Suprapubic skin (tissue), 4 donors: ENCODE measurements around the gene EHF. TPM values are rescaled to one million over a fixed set of nuclear protein-coding genes. Genes with fewer than 3 reads are reported as not detected.

ENCODE experiments used
- DNase-seq, 2 donors: peaks; one replicate each; pipeline ENCODE4 v3.0.0-alpha.2; 2019; ENCODE audit warnings: low spot score in 2 of 2
- H3K27ac ChIP-seq: fragments of 200-600 bp; sonication (generic); one replicate; pipeline ENCODE4 v1.5.1; 2019
- H3K27me3 ChIP-seq: fragments of 200-600 bp; sonication (generic); one replicate; pipeline ENCODE4 v1.5.1; 2019
- H3K36me3 ChIP-seq: fragments of 200-600 bp; sonication (generic); one replicate; pipeline ENCODE4 v1.5.1; 2019
- H3K4me1 ChIP-seq: fragments of 200-600 bp; sonication (generic); one replicate; pipeline ENCODE4 v1.5.1; 2019
- H3K4me3 ChIP-seq: fragments of 200-600 bp; sonication (generic); one replicate; pipeline ENCODE4 v1.5.1; 2019; ENCODE audit warnings: mild to moderate bottlenecking
- H3K9me3 ChIP-seq: fragments of 200-600 bp; sonication (generic); one replicate; pipeline ENCODE4 v1.5.1; 2019
- EP300 ChIP-seq: sonication (generic); formaldehyde crosslinking; IDR thresholded peaks from one replicate; pipeline ENCODE4 v1.6.1; 2017; ENCODE audit warnings: antibody characterized with exemption
- POLR2A ChIP-seq, 2 donors: fragments of 450-650 bp; IDR thresholded peaks; one replicate each; pipeline ENCODE4 v1.6.1; 2017; ENCODE audit warnings: antibody characterized with exemption in 2 of 2, mild to moderate bottlenecking in 2 of 2, moderate library complexity in 2 of 2
- POLR2AphosphoS5 ChIP-seq, 3 donors: sonication (generic); formaldehyde crosslinking; IDR thresholded peaks; one replicate each; pipeline ENCODE4 v1.6.1; 2017; ENCODE audit warnings: antibody characterized with exemption in 3 of 3
- WGBS: methylation state at CpG from one replicate; pipeline ENCODE4 v1.1.5; 2018; 5-methylcytosine and 5-hydroxymethylcytosine counted together
- total RNA-seq, 4 donors: library from RNA; depleted of rRNA; stranded (reverse); fragments of >200 nt; gene quantifications; one replicate each; pipeline ENCODE4 v1.1.0, GENCODE V29; 2016
- TF ChIP-seq, protein P1 (sequence below), 2 donors: fragments of 200-600 bp in 1 of 2; fragments of 450-650 bp in 1 of 2; sonication (generic) in 1 of 2; IDR thresholded peaks; one replicate each; pipeline ENCODE4 v1.5.1; 2016 to 2019; ENCODE audit warnings: antibody characterized with exemption in 2 of 2, mild to moderate bottlenecking in 1 of 2, moderate library complexity in 1 of 2

The EHF gene
- total RNA-seq, 4 donors from 2014 or later: 99.2 to 138 (median 118) TPM

DNA sequence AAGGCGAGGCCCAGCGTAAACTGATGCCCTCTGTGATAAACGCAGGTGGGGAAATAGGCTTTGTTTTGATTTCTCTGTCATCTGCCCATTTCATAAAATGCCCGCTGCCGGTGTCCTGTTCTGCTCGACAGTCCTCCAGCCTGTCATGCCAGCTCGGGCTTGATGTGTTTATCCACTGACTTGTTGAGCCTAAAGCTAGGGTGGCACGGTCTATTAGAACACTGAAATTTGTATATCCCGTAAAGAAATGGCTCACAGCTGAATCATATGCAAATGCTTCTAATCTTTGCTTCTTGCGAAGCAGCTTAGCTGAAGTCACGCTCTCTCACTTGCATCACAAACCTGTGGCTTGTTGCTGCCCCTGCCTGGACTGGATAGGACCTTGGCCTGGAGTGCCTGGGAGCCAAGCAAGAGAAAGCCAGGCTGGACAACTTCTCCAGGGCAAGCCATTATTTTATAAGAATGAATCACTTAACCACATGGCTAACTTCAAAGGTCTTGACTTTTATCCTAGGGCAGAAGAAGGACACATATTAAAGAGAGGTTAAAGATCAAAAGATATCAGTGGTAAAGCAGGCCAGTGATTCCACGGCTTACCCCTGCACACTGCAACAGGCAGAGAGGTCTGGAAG, 33.1 kb downstream of the EHF start:
- H3K4me3 ChIP-seq: no peak overlapping the region
- H3K27ac ChIP-seq: peak overlapping the region; percentile 85
- TF ChIP-seq POLR2AphosphoS5 (IDR thresholded peaks at IDR 0.05): peak in 1 of 3 donors; percentile 12
- no peak for TF ChIP-seq POLR2A (IDR thresholded peaks at IDR 0.05)
- TF ChIP-seq, protein P1, sequence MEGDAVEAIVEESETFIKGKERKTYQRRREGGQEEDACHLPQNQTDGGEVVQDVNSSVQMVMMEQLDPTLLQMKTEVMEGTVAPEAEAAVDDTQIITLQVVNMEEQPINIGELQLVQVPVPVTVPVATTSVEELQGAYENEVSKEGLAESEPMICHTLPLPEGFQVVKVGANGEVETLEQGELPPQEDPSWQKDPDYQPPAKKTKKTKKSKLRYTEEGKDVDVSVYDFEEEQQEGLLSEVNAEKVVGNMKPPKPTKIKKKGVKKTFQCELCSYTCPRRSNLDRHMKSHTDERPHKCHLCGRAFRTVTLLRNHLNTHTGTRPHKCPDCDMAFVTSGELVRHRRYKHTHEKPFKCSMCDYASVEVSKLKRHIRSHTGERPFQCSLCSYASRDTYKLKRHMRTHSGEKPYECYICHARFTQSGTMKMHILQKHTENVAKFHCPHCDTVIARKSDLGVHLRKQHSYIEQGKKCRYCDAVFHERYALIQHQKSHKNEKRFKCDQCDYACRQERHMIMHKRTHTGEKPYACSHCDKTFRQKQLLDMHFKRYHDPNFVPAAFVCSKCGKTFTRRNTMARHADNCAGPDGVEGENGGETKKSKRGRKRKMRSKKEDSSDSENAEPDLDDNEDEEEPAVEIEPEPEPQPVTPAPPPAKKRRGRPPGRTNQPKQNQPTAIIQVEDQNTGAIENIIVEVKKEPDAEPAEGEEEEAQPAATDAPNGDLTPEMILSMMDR (IDR thresholded peaks at IDR 0.05): no peak
- peaks cover 5% of the 10 kb centered on the region for H3K36me3 ChIP-seq
- peaks cover 57% of the 10 kb centered on the region for H3K4me1 ChIP-seq
- no peaks in the 10 kb centered on the region for H3K27me3 ChIP-seq
- DNase-seq: no peak
- 70% methylated on average over 12 of the region's 12 CpGs for WGBS
- no peaks in the 10 kb centered on the region for H3K9me3 ChIP-seq

DNA sequence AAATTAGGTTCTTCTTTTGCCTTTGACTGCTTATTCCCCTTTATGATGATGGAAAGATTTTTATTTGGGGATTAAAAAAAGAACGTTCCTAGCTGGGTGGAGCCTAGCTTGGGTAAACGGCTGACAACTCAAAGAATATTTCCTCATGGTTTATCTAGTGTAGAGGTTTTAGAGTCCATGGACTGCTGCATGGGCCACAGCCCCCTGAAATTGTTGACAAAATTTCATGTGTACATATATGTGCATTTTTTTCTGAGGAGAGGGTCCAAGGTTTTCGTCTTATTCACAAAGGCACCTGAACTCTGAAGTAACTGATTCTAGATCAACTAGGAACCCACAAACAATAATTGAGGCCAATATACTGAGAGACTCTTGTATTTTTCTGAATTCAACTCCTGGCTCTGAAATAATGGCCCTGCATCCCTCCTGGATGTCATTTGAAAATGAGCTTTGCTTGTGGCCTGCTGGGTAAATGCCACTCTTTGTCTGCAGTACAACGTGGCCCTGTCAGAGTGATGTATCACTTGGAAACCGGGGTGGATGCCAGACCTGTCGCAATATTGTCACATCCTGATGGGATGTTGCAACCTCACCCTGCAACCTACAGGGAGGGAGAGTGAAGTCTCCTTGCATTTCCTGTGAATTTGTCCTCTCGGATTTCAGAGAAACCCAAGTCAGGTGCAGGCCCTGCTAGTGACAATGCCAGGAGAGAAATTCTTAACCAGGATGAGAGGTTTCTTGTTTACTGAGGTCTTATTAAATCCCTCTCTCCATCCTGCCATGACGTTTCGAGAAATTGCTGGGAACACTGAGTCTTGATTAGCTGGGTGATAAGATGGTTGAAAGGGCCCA, 33.8 kb downstream of the EHF start:
- H3K27ac ChIP-seq: peak overlapping the region; percentile 85
- TF ChIP-seq, protein P1 (IDR thresholded peaks at IDR 0.05): no peak
- TF ChIP-seq POLR2AphosphoS5 (IDR thresholded peaks at IDR 0.05): peak in 2 of 3 donors; percentile 96 to 99
- H3K36me3 ChIP-seq: peaks cover 13% of the 10 kb centered on the region
- H3K4me1 ChIP-seq: peaks cover 49% of the 10 kb centered on the region
- DNase-seq: peak; percentile 89 to 94
- H3K4me3 ChIP-seq: no peak overlapping the region
- 30% methylated on average over 9 of the region's 9 CpGs for WGBS
- no peaks in the 10 kb centered on the region for H3K9me3 ChIP-seq
- no peaks in the 10 kb centered on the region for H3K27me3 ChIP-seq

DNA sequence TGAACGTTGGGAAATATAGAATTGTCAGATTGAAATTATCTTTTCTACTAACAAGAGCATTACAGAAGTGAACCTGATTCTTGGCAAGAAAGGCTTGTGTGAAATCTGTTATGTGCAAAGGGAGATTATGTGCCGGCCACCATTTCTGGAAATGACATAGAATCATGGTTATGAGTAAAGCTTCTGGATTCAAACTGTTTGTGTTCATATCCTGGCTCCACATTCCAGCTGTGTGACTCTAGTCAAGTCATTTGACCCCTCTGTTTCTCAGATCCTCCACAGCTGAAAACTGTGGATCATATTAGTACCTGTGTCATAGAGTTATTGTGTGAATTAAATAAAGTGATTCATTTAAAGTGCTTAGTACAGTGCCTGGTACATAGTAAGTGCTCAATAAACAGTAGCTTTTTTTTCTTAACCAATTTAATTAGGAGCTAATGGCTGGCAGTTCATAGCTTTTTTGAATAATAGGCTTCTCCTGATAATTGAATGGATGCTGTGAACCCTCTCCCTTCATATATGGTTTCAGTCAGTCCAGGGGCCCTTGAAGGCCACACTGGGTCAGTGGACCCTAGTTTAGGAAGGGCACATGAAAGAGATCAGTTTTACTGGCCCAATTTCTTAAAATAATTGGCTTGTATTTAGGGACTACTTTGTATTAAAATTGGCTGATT, 34.6 kb downstream of the EHF start:
- Histone ChIP-seq H3K9me3 (no peaks in the 10 kb centered on the region), H3K27me3 (no peaks in the 10 kb centered on the region), H3K27ac (peak overlapping the region; percentile 85), H3K4me1 (peaks cover 42% of the 10 kb centered on the region), H3K4me3 (no peak overlapping the region), H3K36me3 (peaks cover 15% of the 10 kb centered on the region)
- TF ChIP-seq EP300 (no peak), POLR2A (IDR thresholded peaks at IDR 0.05) (no peak), POLR2AphosphoS5 (IDR thresholded peaks at IDR 0.05) (no peak)
- WGBS: 57% methylated on average over 2 of the region's 2 CpGs
- no peak for DNase-seq

DNA sequence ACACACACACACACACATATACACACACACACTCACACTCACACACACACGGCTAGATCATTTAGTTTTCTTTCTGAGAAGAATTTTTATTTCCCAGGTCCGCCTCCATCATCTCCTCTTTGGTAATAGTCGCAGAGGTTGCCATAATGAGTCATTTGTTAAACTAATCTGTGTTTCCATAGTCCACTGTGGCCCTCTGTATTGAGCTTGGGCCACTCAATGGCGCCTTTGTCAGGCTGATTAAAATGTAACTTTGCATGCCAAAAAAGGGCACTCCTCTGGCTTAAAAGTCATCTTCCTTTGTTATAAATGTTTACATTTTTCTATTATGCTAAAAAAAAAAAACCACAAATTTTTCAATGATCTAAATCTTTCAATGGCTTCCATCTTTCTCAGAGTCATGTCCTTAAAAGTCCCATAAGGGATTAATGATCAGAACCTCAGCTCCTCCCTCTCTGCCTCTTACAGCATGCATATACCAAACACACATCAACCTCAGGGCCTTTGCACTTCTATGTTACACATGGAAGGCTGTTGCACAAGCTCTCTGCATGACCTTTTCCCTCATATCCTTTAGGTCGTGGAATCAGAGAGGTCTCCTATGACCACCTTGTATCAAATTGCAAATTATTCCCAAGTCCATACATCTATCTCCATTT, 35.3 kb downstream of the EHF start:
- TF ChIP-seq EP300 (no peak), POLR2AphosphoS5 (IDR thresholded peaks at IDR 0.05) (no peak), POLR2A (IDR thresholded peaks at IDR 0.05) (no peak)
- TF ChIP-seq, protein P1 (IDR thresholded peaks at IDR 0.05): no peak
- Histone ChIP-seq H3K36me3 (peaks cover 15% of the 10 kb centered on the region), H3K9me3 (no peaks in the 10 kb centered on the region), H3K27me3 (no peaks in the 10 kb centered on the region), H3K4me3 (no peak overlapping the region), H3K27ac (peak overlapping the region; percentile 85), H3K4me1 (peaks cover 35% of the 10 kb centered on the region)
- 78% methylated on average over 5 of the region's 5 CpGs for WGBS
- no peak for DNase-seq

DNA sequence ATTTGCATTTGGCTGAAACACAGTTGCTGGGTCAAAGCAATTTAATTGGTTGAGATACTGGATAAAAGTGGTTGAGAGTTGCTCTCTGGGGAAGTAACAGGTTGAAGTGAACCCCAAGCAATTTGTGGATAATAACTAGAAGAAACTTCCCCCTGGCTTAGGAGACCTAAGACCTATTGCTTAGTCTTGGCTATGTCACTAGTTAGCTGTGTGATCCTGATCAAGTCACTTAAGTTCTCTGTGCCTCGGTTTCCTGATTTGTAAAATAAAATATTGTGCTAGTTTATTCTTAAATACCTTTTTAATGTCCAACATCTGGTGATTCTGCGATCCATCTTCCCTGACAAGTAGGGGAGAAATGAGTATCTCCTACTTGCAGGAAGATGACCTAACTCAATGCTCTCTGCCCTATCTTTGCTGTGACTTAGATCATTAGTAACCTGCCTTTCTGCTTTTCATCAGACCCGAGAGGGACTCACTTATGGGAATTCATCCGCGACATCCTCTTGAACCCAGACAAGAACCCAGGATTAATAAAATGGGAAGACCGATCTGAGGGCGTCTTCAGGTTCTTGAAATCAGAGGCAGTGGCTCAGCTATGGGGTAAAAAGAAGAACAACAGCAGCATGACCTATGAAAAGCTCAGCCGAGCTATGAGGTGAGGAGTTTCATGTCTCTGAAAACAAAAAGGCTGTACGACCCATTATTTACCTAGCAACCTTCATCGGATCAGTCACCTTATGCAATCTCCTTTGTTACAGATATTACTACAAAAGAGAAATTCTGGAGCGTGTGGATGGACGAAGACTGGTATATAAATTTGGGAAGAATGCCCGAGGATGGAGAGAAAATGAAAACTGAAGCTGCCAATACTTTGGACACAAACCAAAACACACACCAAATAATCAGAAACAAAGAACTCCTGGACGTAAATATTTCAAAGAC, 37.5 kb downstream of the EHF start:
- H3K4me1 ChIP-seq: peaks cover 22% of the 10 kb centered on the region
- no peak overlapping the region for H3K4me3 ChIP-seq
- no peak for TF ChIP-seq EP300
- no peak for TF ChIP-seq POLR2A (IDR thresholded peaks at IDR 0.05)
- TF ChIP-seq, protein P1 (IDR thresholded peaks at IDR 0.05): no peak
- no peak for TF ChIP-seq POLR2AphosphoS5 (IDR thresholded peaks at IDR 0.05)
- H3K27me3 ChIP-seq: no peaks in the 10 kb centered on the region
- H3K9me3 ChIP-seq: no peaks in the 10 kb centered on the region
- DNase-seq: no peak
- no peak overlapping the region for H3K27ac ChIP-seq
- peaks cover 15% of the 10 kb centered on the region for H3K36me3 ChIP-seq
- WGBS: 85% methylated on average over 14 of the region's 14 CpGs
